Lower lobe of right lung (tissue), 2 donors: ENCODE results near the gene COX4I2. TPM values are rescaled to one million over a fixed set of nuclear protein-coding genes. Genes with fewer than 3 reads are reported as not detected.

Source experiments
- ATAC-seq, 2 donors: fragments of 200-7000 bp; cut with Tn5 transposase; one replicate each; pipeline ENCODE4 v1.9.1; 2020 to 2022; ENCODE audit warnings: mild to moderate bottlenecking in 2 of 2, moderate library complexity in 2 of 2
- DNase-seq: peaks from one replicate; pipeline ENCODE4 v3.0.0-alpha.2; 2020
- H3K27ac ChIP-seq: fragments of 200-600 bp; one replicate; pipeline ENCODE4 v1.8.0; 2022
- H3K27me3 ChIP-seq: fragments of 200-600 bp; one replicate; pipeline ENCODE4 v1.8.0; 2022; ENCODE audit warnings: low read depth
- H3K36me3 ChIP-seq: fragments of 200-600 bp; one replicate; pipeline ENCODE4 v1.8.0; 2022; ENCODE audit warnings: mild to moderate bottlenecking
- H3K4me1 ChIP-seq: fragments of 200-600 bp; one replicate; pipeline ENCODE4 v1.8.0; 2022
- H3K4me3 ChIP-seq: fragments of 200-600 bp; one replicate; pipeline ENCODE4 v1.8.0; 2022; ENCODE audit warnings: mild to moderate bottlenecking
- H3K9me3 ChIP-seq: fragments of 200-600 bp; one replicate; pipeline ENCODE4 v1.8.0; 2022
- intact Hi-C: fragments of 100-400 bp; cut with DNase I; formaldehyde crosslinking; loops from one replicate; pipeline ENCODE4 v1.11.0; 2022
- total RNA-seq: library from RNA; stranded (reverse); fragmentation: NEBNext Ultra II Directional; extraction: Animal tissue kit (Norgen Biotek cat#: 25700); gene quantifications from one replicate; pipeline ENCODE4 v1.2.1, GENCODE V29; 2021
- TF ChIP-seq, protein P1 (sequence below): fragments of 200-600 bp; IDR thresholded peaks from one replicate; pipeline ENCODE4 v1.8.0; 2022; ENCODE audit warnings: antibody characterized with exemption, mild to moderate bottlenecking
- donor health status: DM: no; HTN: yes; CAD: no; lungs with severe emphysema.

Gene COX4I2
- total RNA-seq, 1 donor from 2014 or later, result 17.1 TPM

GRCh38 chr20:31677553-31678260 lies 40.0 kb downstream of the COX4I2 start:
- Histone ChIP-seq H3K4me1 (peaks cover 98% of the 10 kb centered on the region), H3K27me3 (no peaks in the 10 kb centered on the region), H3K36me3 (peaks cover 30% of the 10 kb centered on the region), H3K27ac (peak overlapping the region; percentile 83), H3K9me3 (no peaks in the 10 kb centered on the region), H3K4me3 (no peak overlapping the region)
- ATAC-seq, result no peak
- TF ChIP-seq, protein P1, sequence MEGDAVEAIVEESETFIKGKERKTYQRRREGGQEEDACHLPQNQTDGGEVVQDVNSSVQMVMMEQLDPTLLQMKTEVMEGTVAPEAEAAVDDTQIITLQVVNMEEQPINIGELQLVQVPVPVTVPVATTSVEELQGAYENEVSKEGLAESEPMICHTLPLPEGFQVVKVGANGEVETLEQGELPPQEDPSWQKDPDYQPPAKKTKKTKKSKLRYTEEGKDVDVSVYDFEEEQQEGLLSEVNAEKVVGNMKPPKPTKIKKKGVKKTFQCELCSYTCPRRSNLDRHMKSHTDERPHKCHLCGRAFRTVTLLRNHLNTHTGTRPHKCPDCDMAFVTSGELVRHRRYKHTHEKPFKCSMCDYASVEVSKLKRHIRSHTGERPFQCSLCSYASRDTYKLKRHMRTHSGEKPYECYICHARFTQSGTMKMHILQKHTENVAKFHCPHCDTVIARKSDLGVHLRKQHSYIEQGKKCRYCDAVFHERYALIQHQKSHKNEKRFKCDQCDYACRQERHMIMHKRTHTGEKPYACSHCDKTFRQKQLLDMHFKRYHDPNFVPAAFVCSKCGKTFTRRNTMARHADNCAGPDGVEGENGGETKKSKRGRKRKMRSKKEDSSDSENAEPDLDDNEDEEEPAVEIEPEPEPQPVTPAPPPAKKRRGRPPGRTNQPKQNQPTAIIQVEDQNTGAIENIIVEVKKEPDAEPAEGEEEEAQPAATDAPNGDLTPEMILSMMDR, result no peak
- no peak for DNase-seq
- intact Hi-C loops, result no loop called here

DNA sequence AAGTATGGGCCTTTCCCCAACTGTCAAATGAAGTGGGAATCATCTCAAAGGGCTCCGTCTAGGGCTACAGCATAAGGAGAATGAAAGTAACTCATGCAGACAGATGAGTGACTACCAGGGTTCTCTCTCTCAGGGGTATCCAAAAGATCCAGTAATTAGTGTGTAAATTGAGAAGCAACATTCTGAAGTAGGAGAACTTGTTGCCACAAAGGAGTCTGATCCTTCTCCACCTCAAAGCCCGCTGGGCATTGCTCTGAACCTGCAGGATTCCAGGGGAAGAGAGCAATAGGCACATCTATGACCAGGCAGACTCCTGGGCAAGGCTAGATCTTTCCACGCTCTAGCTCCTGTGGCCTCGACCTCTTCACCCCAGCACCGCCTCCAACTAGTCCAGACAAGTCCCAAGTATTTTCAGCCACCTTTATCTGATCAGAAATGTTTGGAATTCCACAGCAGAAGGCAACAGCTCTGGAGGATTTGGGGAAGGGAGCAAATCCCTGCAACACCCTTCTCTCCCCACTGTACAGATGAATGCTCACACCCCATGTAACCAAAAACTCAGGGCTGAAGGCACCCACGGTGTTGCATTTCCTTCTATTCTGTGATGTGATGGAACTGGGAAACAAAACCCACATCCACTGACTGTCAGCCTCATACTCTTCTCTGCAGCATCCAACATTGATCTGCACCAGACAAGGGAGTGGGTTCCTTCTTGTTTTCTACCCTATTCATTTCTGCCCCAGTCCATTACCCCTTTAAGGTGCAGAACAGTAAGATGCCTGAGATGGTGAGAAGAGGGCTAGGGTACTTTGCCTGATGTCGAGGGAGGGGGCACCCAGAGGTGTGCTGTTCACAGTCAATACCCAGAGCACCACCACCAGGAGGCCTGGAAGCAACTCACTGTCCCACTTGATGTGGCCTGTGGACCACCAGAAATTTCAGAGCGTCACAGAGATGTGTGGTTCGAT lies 41.0 kb downstream of the COX4I2 start:
- TF ChIP-seq, protein P1, result no peak
- no peak for DNase-seq
- Histone ChIP-seq H3K9me3 (no peaks in the 10 kb centered on the region), H3K36me3 (peaks cover 30% of the 10 kb centered on the region), H3K4me1 (peaks cover 96% of the 10 kb centered on the region), H3K27ac (peak overlapping the region; percentile 15), H3K4me3 (no peak overlapping the region), H3K27me3 (no peaks in the 10 kb centered on the region)
- intact Hi-C loops, result no loop called here
- peak; percentile 20 to 34 for ATAC-seq

GRCh38 chr20:31679357-31680285 lies 41.9 kb downstream of the COX4I2 start:
- Histone ChIP-seq H3K9me3 (no peaks in the 10 kb centered on the region), H3K36me3 (peaks cover 40% of the 10 kb centered on the region), H3K27ac (peak overlapping the region; percentile 15), H3K4me1 (peaks cover 95% of the 10 kb centered on the region), H3K4me3 (no peak overlapping the region), H3K27me3 (no peaks in the 10 kb centered on the region)
- DNase-seq (no peak), ATAC-seq (no peak)
- intact Hi-C loops, result no loop called here
- TF ChIP-seq, protein P1, result no peak

DNA sequence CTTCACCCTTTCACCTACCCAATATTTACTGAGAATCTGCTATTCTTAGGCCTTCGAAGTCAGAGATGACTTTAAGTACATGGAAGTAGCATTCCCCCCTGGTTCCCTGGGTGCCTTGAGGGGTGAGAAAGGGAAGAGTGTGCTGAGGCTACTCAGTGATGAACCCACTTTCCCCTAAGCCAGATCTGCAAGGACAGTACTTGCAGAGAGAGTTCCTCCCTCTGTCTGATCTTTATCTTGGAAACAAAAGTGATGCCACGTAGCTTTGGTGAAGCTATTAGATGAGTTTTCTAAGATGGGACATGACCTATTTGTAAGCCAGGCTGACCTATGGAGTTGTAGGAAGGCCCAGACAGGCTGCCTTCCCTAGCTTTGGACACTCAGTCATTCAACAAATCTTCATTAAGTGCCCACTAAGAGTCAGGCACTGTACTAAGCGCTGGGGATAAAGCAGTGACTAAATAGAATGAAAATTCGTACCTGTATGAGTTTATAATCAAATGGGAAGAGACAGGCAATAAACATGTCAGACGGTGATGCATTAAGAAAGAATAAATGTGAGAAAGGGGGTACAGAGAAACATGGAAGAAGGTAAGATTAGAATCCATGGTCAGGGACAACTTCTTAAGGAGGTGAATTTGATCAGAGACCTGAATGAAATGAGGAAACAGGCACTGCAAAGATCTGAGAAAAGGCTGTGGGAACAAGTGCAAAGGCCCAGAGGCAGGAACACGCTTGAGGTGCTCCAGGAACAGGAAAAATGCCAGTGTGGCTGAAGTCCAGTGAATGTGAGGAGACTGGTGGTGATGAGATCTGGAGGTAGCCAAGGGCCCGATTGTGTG lies 42.8 kb downstream of the COX4I2 start:
- Histone ChIP-seq H3K9me3 (no peaks in the 10 kb centered on the region), H3K27ac (peak overlapping the region; percentile 3), H3K27me3 (no peaks in the 10 kb centered on the region), H3K36me3 (peaks cover 43% of the 10 kb centered on the region), H3K4me3 (no peak overlapping the region), H3K4me1 (peaks cover 95% of the 10 kb centered on the region)
- intact Hi-C loops, result no loop called here
- no peak for ATAC-seq
- DNase-seq, result no peak
- TF ChIP-seq, protein P1, result no peak
